Cardiac septum (tissue), 1 donor: ENCODE data around the gene EVI5. TPM values are rescaled to one million over a fixed set of nuclear protein-coding genes. Genes with fewer than 3 reads are reported as not detected.

Experiments
- DNase-seq: peaks from one replicate; pipeline ENCODE4 v3.0.0-alpha.2; 2020; ENCODE audit warnings: low spot score
- intact Hi-C: fragments of 100-400 bp; cut with DNase I; formaldehyde crosslinking; loops from one replicate; pipeline ENCODE4 v1.14.0; 2022
- total RNA-seq: library from RNA; stranded (reverse); fragmentation: NEBNext Ultra II Directional; extraction: Animal tissue kit (Norgen Biotek cat#: 25700); gene quantifications from one replicate; pipeline ENCODE4 v1.2.1, GENCODE V29; 2021
- donor health status: DM: no; HTN: no; CAD: no.

EVI5 gene
- total RNA-seq, 1 donor from 2014 or later = 30.7 TPM

GRCh38 chr1:92503043-92503925 lies 281.6 kb downstream of the EVI5 start:
- intact Hi-C loops = no loop called here
- no peak for DNase-seq

DNA sequence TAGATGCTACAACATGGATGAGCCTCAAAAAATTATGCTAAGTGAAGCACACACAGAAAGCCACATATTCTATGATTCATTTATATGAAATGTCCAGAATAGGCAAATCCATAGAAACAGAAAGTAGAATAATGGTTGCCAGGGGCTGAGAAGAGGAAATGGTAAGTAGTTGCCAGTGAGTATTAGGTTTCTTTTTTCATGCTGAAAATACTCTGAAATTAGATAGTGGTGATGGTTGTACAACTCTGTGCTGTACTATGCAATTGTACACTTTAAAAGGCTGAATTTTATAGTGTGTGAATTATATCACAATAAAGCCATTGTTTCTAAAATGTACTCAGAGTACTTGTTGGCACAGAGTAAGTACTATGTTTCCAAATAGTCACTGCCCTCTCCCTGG lies 282.7 kb downstream of the EVI5 start:
- no peak for DNase-seq
- intact Hi-C loops = no loop called here

DNA sequence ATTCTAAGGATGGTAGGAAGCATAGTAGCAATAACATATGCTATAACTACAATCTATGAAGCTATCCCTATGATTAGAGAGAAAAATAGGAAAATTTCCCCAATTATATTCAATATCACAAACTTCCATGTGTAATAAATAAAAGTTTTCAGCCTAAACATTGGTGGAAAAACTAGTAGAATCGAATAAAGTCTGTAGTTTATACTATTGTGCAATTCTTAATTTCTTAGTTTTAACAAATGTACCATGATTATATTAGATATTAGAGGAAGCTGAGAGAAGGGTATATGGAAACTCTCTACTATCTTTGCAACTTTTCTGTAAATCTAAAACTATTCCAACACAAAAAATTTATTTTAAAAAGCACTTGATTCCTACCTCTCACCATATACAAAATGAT lies 284.4 kb downstream of the EVI5 start:
- intact Hi-C loops = no loop called here
- no peak for DNase-seq

DNA sequence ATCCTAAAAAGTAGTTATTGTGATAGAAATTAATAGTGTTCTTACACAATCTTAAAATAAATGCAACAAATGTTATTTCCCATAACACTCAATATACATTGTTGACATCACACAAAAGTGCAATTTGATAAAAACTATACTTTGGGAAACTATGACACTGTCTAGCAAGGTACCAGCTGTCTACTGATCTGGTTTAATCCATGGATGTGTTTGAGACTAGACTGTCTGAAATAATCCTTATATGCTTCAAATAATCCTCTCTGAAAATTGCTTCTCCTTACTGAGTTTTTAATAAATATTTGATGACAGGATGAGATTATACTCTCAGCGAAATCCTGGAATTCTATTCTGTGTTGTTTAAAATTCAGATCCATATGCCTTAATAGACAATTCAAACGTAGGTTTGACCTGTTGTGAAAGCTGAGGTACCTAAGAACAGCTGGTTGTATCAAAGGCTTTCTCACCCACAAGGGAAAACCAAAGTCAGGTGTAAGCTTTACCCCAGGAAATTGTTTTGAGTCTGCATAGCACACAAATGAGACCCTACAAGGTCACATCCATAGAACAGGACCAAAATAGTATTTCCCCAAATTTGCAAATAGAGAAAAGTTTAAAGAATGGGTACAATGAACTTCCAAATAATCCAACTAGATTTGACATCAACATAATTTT lies 289.4 kb downstream of the EVI5 start:
- intact Hi-C loops = no loop called here
- no peak for DNase-seq

GRCh38 chr1:92494485-92495141 lies 290.3 kb downstream of the EVI5 start:
- DNase-seq = no peak
- intact Hi-C loops = no loop called here

GRCh38 chr1:92493139-92493538 lies 291.8 kb downstream of the EVI5 start:
- no peak for DNase-seq
- intact Hi-C loops = no loop called here

- intact Hi-C loops = no loop called here
- no peak for DNase-seq
Measured at GRCh38 chr1:92488832-92489231, 296.1 kb downstream of the EVI5 start.

DNA sequence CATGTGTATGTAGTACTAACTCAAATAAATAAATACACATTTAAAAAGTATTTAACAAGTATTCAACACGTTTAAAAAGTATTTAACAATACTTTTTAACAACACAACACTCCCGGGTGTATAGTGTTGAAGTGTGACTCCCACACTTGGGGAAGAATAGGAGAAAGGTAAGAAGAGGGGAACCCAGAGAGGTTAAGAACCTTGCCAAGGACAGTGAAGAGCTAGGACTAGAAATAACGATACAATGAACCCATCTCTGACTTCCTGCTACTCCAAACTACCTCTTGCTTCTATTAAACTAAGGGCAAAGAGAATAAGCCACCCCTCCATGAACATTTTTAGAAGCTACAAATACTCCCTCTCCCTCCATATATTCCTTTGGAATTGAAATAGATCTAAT lies 296.5 kb downstream of the EVI5 start:
- intact Hi-C loops = no loop called here
- no peak for DNase-seq

GRCh38 chr1:92487078-92487605 lies 297.8 kb downstream of the EVI5 start:
- DNase-seq = no peak
- intact Hi-C loops = no loop called here

GRCh38 chr1:92486251-92487077 lies 298.4 kb downstream of the EVI5 start, which contains the start of gene GFI1:
TSS of gene GFI1 (minus strand) at chr1:92486925. CDS start at chr1:92483487, 3,438 bp downstream.
- intact Hi-C loops = no loop called here
- no peak for DNase-seq

DNA sequence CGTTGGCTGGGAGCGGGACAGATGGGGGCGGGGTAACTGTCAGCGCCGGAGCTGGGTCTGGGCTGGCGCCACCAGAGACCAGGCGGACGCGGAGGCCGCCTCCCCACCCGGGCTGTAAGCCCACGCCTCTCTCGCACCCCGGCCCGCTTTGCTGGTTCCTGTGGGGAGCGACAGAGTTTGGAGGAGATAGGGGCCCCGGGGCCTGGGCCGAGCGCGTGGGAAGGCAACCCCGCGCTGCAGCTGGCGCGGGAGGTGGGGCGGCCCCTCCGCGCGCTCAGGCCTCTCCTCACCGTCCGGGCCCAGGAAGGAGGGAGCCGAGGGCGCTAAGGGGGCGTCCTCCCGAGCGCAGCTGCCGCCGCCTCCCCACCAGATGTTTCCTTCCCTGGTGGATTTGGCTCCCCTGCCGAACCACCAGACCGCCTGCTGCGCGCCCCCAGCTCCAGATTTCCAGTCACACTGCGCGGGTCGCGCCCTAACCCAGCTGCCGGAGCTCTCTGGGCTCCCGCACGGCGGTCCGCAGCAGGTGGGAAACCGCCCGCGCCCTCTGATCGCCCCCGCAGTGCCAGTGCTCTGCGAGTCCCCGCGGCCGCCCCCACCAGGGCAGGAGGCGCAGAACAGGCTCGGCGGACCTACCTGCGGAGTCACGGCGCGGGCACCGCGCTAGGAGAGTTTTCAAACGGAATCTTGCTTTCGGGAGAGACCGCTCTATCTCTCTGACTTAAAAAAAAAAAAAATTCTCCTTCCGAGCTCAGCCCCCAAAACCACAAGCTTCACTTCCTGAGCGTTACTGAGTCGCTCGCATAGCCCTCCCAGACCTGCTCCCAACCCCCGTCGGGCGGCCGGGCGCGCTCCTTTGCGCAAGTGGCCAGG lies 299.3 kb downstream of the EVI5 start:
- intact Hi-C loops = no loop called here
- DNase-seq = peak; percentile 83

GRCh38 chr1:92484472-92485380 lies 300.2 kb downstream of the EVI5 start:
- intact Hi-C loops = no loop called here
- DNase-seq = peak; percentile 84

DNA sequence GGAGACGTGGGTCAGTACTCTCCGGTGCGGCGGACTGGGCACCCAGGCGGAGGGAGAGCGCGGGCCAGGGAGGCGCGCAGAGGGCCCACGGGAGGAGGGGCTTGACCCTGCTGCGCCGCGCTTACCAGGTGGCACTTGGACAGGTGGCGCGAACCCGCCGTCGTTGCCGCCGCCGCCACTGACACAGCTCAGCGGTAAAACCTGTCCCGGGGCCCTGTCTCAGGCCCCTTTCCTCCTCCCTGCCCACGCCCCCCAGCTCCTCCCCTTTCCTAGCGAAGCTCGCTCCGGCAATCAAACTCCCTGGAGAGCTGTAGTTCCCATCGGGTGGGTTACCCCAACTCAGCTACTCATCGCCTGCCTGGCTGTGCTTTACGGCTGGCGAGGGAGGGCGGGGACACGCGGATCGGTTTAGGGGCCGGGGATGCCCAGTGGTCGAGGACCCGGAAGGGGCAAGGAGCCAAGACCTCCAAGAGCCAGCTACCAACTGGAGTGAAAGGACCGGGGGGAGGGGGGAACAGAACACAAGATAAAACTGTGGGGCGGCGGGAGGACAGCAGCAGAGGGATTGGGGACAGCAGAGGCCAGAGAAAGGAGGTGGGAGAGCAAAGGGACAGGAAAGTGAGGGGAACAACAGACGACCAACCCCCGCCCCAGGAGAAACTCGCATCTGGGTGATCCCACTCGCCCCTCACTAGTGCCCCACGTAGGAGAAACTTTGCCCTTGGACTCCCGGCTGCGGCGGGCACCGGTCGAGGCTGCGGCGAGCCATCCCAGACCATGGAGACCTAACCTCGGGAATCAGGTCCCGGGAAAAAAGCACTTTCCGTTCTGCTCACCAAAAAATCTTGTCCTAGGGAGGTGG lies 301.1 kb downstream of the EVI5 start:
- intact Hi-C loops = no loop called here
- DNase-seq = no peak

DNA sequence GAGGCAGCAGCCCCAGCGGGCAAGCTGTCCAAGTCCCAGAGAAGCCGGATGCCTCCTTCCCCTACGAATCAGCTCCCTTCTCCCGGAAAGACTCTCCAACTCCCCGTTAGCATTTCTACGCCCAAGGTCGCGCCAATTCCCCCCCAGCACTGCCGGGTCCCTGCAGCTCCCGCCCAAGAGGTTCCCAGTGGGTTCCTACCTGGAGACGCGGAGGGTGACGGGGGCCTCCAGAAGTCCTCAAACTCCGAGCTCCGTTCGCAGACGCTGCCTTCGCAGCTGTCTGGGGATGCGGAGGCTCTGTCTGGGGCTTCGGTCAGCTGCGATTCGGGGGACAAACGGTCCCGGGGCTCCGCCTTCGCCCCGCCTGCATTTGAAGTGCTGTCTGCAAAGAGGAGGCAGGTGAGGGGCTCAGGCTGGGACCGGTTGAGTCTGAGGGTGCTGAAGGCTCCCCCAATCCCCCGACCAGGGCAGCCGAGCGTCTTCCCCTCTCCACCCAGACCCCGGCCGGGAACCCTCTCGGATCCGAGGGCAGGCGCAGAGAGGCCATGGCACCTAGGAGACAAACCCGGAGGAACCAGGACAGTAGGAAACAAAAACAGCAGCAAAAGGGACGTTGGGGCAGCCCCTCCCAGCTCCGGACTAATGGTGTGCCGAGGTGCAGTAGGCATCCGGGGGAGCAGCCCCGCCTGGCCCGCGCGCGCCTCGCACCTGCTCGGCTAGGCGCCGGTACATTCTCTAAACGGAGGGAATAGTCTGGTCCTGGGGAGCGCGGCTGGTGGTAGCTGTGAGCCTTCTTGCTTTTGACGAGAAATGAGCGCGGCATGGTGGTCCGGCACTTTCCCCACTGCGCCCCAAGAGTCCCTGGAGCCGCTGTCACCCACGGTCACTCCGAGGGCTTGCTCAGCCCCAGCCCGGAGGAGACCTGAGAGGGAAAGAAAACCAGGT lies 302.0 kb downstream of the EVI5 start:
- no peak for DNase-seq
- intact Hi-C loops = no loop called here

- intact Hi-C loops = no loop called here
- DNase-seq = no peak
Measured at GRCh38 chr1:92481971-92482664, 302.8 kb downstream of the EVI5 start.
